Skeletal muscle tissue (tissue), 4 donors: ENCODE results near the gene CCDC83. TPM values are rescaled to one million over a fixed set of nuclear protein-coding genes. Genes with fewer than 3 reads are reported as not detected.
"Not testable (repeated sequence)": the region's sequence is repeated elsewhere in the genome, so short reads cannot be mapped to it uniquely, and the experiment has no call there.

Experiments
- H3K27ac ChIP-seq: one replicate; pipeline ENCODE4 v1.7.0; 2013; ENCODE audit warnings: mild to moderate bottlenecking, low read depth, low read length, inconsistent platforms
- H3K27me3 ChIP-seq, 3 donors: one replicate each; pipeline ENCODE4 v1.7.0; 2013; ENCODE audit warnings: low read length in 3 of 3; ENCODE audit not compliant: control insufficient read depth in 3 of 3, insufficient read depth in 3 of 3
- H3K36me3 ChIP-seq, 3 donors: one replicate each; pipeline ENCODE4 v1.7.0; 2013; ENCODE audit warnings: low read length in 3 of 3; ENCODE audit not compliant: control insufficient read depth in 3 of 3, insufficient read depth in 3 of 3
- H3K4me1 ChIP-seq, 3 donors: one replicate each; pipeline ENCODE4 v1.7.0; 2013; ENCODE audit warnings: low read length in 3 of 3, mild to moderate bottlenecking in 3 of 3; ENCODE audit not compliant: control insufficient read depth in 3 of 3, insufficient read depth in 3 of 3
- H3K4me3 ChIP-seq, 3 donors: one replicate each; pipeline ENCODE4 v1.7.0; 2013; ENCODE audit warnings: low read length in 3 of 3
- H3K9ac ChIP-seq, 3 donors: one replicate each; pipeline ENCODE4 v1.7.0; 2013; ENCODE audit warnings: low read length in 3 of 3, mild to moderate bottlenecking in 3 of 3, moderate library complexity in 2 of 3, low read depth in 1 of 3
- H3K9me3 ChIP-seq, 3 donors: one replicate each; pipeline ENCODE4 v1.7.0; 2013; ENCODE audit warnings: low read length in 3 of 3; ENCODE audit not compliant: control insufficient read depth in 3 of 3
- total RNA-seq: library from RNA; depleted of rRNA; stranded (reverse); fragments of >200 nt; gene quantifications from one replicate; pipeline ENCODE4 v1.2.3, GENCODE V29; 2014
- donor health status: Osteomylitis.

Gene CCDC83
- total RNA-seq, 1 donor from 2014 or later, result not detected

GRCh38 chr11:85948884-85949283, 93.7 kb downstream of the CCDC83 start:
- no peaks in the 10 kb centered on the region for H3K36me3 ChIP-seq
- H3K9me3 ChIP-seq, result no peaks in the 10 kb centered on the region
- peaks cover 5 to 9% (median 8%) of the 10 kb centered on the region in 3 donors for H3K4me1 ChIP-seq
- H3K9ac ChIP-seq, result no peak overlapping the region
- H3K4me3 ChIP-seq, result no peak overlapping the region
- H3K27ac ChIP-seq, result no peak overlapping the region
- no peaks in the 10 kb centered on the region for H3K27me3 ChIP-seq

- no peaks in the 10 kb centered on the region for H3K36me3 ChIP-seq
- H3K4me3 ChIP-seq, result no peak overlapping the region
- H3K9me3 ChIP-seq, result no peaks in the 10 kb centered on the region
- no peak overlapping the region for H3K27ac ChIP-seq
- H3K27me3 ChIP-seq, result no peaks in the 10 kb centered on the region
- no peak overlapping the region for H3K9ac ChIP-seq
- peaks cover 8 to 14% (median 8%) of the 10 kb centered on the region in 3 donors for H3K4me1 ChIP-seq
Measured at GRCh38 chr11:85949798-85950197, 94.6 kb downstream of the CCDC83 start.

GRCh38 chr11:85950317-85951048, 95.3 kb downstream of the CCDC83 start:
- Histone ChIP-seq H3K9me3 (no peaks in the 10 kb centered on the region), H3K9ac (no peak overlapping the region), H3K36me3 (peaks cover 0 to under 1% (median 0%) of the 10 kb centered on the region in 3 donors), H3K27ac (no peak overlapping the region), H3K4me3 (no peak overlapping the region), H3K27me3 (no peaks in the 10 kb centered on the region), H3K4me1 (peaks cover 8 to 14% (median 8%) of the 10 kb centered on the region in 3 donors)

DNA sequence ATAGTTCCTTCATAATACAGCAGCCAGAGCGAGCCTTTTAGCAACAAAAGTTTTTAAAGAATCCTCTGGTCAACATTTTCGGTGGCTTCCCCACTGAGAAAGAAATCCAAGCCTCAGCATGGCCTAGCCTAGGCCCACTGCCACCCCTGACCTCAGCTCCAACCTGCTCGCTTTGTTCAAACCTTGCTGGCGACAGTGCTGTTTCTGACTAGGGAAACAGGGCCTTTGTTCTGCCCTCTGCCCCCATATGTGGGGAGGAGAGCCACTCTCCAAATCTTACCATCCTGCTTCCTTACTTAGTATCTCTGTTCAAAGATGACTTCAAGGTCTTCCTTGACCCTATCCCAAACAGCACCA, 95.8 kb downstream of the CCDC83 start:
- Histone ChIP-seq H3K27ac (no peak overlapping the region), H3K9me3 (no peaks in the 10 kb centered on the region), H3K4me1 (peaks cover 8 to 14% (median 8%) of the 10 kb centered on the region in 3 donors), H3K4me3 (no peak overlapping the region), H3K27me3 (no peaks in the 10 kb centered on the region), H3K36me3 (peaks cover 0 to 3% (median 2%) of the 10 kb centered on the region in 3 donors), H3K9ac (no peak overlapping the region)

GRCh38 chr11:85951428-85952107, 96.4 kb downstream of the CCDC83 start:
- H3K4me1 ChIP-seq, result peaks cover 8 to 10% (median 8%) of the 10 kb centered on the region in 3 donors
- H3K9ac ChIP-seq, result no peak overlapping the region
- H3K4me3 ChIP-seq, result no peak overlapping the region
- H3K27me3 ChIP-seq, result no peaks in the 10 kb centered on the region
- H3K9me3 ChIP-seq, result no peaks in the 10 kb centered on the region
- no peak overlapping the region for H3K27ac ChIP-seq
- H3K36me3 ChIP-seq, result peaks cover 2 to 8% (median 2%) of the 10 kb centered on the region in 3 donors

GRCh38 chr11:85952108-85952485, 96.9 kb downstream of the CCDC83 start:
- not testable (repeated sequence) for H3K27ac ChIP-seq, H3K4me3 ChIP-seq, H3K9ac ChIP-seq, H3K9me3 ChIP-seq, H3K27me3 ChIP-seq, H3K4me1 ChIP-seq, H3K36me3 ChIP-seq

- Histone ChIP-seq H3K4me1 (peaks cover 0 to 4% (median 2%) of the 10 kb centered on the region in 3 donors), H3K4me3 (no peak overlapping the region), H3K27ac (no peak overlapping the region), H3K27me3 (no peaks in the 10 kb centered on the region), H3K9ac (no peak overlapping the region), H3K9me3 (no peaks in the 10 kb centered on the region), H3K36me3 (peaks cover 2 to 16% (median 9%) of the 10 kb centered on the region in 3 donors)
Measured at GRCh38 chr11:85953491-85954143, 98.4 kb downstream of the CCDC83 start.

GRCh38 chr11:85955531-85955930, 100.3 kb downstream of the CCDC83 start:
- Histone ChIP-seq H3K4me3 (no peak overlapping the region), H3K27ac (peak overlapping the region; percentile 3), H3K27me3 (no peaks in the 10 kb centered on the region), H3K36me3 (peaks cover 2 to 27% (median 12%) of the 10 kb centered on the region in 3 donors), H3K9ac (no peak overlapping the region), H3K9me3 (no peaks in the 10 kb centered on the region), H3K4me1 (peaks cover 0 to 4% (median 2%) of the 10 kb centered on the region in 3 donors)

DNA sequence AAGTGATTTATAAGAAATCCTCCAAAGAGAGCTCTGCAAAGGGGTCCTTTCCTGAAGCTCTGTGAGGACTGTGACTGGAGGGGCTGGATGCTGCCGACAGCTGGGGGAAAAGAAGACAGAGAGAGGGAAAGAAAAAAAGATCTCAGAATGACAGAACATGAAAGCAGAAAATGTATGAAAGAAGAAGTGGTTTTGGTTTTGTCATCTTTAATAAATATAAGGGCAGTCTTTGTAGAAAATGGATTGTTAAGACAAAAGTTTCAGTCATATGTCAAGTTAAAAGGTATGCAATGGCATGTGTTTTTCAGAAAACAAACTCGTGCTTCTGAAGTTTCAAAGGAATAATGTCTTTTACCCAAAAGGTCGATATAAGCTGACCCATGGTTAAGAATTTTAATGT, 105.5 kb downstream of the CCDC83 start:
- Histone ChIP-seq H3K9me3 (no peaks in the 10 kb centered on the region), H3K27me3 (no peaks in the 10 kb centered on the region), H3K27ac (no peak overlapping the region), H3K4me3 (no peak overlapping the region), H3K4me1 (peaks cover 0 to 8% (median 6%) of the 10 kb centered on the region in 3 donors), H3K36me3 (peaks cover 2 to 33% (median 21%) of the 10 kb centered on the region in 3 donors), H3K9ac (no peak overlapping the region)

- H3K27me3 ChIP-seq, result no peaks in the 10 kb centered on the region
- no peak overlapping the region for H3K27ac ChIP-seq
- no peak overlapping the region for H3K9ac ChIP-seq
- no peaks in the 10 kb centered on the region for H3K9me3 ChIP-seq
- H3K4me3 ChIP-seq, result no peak overlapping the region
- H3K4me1 ChIP-seq, result peaks cover 0 to 8% (median 6%) of the 10 kb centered on the region in 3 donors
- H3K36me3 ChIP-seq, result peaks cover 2 to 34% (median 23%) of the 10 kb centered on the region in 3 donors
Measured at GRCh38 chr11:85961130-85961529, 105.9 kb downstream of the CCDC83 start.
